GM12872 (cell line): ENCODE data around the gene GALNT1.

ENCODE experiments used
- TF ChIP-seq, protein P1 (sequence below): IDR thresholded peaks from 3 replicates; pipeline ENCODE4 v1.5.1; 2011; ENCODE audit warnings: low read depth, mild to moderate bottlenecking, low read length, moderate library complexity; ENCODE audit not compliant: insufficient read depth

GALNT1 gene

DNA sequence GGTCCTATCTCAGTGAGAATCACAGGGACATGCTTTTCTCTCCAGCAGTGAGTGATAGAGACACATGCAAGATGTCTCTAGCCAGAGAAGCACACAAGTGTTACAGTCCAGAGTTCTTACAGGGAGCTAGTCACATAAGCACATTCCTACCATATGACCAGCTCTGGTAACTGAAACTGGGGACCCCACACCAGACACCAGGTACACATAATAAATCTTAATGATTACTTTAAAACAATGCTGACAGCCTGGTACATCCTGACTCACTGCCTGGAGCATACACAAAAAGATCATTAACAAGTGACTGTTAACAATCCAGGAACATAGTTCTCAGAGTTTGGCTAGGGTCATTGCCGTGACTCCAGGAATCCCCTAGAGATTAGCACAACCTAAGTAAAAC, 53.6 kb downstream of the GALNT1 start:
- TF ChIP-seq, protein P1, sequence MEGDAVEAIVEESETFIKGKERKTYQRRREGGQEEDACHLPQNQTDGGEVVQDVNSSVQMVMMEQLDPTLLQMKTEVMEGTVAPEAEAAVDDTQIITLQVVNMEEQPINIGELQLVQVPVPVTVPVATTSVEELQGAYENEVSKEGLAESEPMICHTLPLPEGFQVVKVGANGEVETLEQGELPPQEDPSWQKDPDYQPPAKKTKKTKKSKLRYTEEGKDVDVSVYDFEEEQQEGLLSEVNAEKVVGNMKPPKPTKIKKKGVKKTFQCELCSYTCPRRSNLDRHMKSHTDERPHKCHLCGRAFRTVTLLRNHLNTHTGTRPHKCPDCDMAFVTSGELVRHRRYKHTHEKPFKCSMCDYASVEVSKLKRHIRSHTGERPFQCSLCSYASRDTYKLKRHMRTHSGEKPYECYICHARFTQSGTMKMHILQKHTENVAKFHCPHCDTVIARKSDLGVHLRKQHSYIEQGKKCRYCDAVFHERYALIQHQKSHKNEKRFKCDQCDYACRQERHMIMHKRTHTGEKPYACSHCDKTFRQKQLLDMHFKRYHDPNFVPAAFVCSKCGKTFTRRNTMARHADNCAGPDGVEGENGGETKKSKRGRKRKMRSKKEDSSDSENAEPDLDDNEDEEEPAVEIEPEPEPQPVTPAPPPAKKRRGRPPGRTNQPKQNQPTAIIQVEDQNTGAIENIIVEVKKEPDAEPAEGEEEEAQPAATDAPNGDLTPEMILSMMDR, result no peak

DNA sequence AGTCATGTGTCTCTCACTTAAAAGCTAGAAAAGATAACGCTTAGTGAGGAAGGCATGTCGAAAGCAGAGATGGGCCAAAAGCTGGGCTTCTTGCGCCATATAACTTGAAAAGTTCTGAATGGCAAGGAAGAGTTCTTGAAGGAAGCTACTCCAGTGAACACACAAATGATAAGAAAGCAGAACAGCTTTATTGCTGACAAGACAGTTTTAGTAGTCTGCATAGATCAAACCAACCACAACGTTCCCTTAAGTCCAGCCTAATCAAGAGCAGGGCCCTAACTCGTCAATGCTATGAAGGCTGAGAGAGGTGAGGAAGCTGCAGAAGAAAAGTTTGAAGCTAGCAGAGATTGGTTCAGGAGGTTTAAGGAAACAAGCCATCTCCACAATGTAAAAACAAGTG, 55.7 kb downstream of the GALNT1 start:
- TF ChIP-seq, protein P1, result no peak

DNA sequence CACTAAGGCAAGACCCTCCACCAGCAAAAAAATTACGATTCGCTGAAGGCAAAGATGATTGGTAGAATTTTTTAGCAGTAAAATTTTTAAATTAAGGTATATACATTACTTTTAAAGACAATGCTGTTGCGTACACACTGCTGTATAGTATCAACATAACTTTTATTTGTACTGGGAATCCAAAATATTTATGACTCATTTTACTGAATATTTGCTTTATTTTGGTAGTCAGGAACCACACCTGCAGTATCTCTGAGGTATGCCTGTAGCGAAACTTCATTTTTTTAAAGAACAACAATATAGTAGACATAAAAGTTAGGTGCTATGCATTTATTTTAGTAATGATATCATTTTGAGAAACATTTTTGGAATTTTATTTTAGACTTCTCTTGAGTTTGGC, 57.8 kb downstream of the GALNT1 start:
- TF ChIP-seq, protein P1, result no peak

DNA sequence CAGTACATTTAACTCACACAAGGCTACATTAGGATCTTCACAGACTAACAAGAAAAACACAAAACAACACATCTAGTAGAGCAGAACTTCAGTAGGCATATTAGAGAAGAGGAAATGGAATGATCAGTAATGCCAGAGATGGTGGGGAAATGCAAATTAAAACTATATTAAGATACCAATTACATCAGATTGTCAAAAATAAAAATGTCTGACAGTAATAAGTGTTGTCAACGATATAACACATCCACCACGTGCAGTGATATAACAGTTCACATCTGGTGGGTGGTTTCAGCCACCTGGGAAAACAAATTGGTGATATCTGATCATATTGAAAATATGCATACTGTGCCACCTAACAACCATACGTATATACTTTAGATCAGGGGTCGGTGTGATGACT, 59.9 kb downstream of the GALNT1 start:
- TF ChIP-seq, protein P1, result no peak

DNA sequence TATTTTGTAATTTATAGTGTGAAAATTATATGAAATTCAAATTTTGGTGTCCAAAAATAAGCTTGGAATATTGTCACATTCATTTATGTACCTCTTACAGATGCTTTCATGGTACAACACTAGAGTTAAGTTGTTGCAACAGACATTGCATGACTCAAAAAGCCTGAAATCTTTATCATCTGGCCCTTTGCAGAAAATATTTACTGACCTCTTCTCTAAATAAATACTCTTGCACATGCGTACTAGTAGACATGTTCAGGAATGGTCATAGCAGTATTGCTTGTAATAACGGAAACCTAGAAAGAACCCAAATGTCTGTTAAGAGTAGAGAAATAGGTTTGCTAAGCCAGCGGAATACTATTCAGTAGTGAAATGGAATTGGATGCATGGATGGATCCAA, 60.4 kb downstream of the GALNT1 start:
- TF ChIP-seq, protein P1, result no peak

DNA sequence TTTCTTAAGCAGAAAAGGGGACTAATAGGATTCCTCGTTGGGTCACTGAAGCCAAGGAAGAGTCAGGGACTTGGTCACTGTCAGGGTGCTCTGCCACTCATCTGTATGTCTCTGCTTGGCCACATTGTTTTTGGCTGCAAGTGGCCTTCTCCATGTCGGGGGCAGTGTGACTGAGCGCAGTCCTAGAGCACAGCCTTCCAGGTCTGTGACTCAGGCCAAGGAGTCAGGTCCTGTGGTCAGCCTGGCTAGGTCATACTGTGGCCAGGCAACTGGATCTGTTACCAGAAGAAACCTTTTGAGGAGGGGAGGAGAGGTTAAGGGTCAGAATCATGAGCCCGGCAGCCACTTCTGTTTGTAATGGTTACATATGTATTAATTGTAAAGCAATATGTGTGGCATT, 61.3 kb downstream of the GALNT1 start:
- TF ChIP-seq, protein P1, result no peak

DNA sequence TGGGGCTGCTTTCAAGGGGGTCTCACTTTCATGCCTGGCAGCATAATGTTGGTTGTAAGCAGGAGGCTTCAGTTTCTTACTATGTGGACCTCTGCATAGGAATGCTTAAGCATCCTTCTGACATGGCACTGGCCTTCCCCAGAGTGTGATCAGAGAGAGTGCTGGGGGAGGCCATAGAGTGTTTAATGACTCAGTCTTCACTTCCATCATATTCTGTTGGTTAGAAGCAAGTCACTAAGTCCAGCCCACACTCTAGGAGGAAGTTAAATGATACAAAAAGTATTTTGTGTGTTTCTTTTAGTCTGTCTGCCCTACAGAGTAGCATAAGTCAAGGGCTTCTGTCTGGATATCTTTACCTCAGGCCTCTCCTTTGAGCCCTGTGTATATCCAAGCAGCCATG, 64.9 kb downstream of the GALNT1 start:
- TF ChIP-seq, protein P1, result no peak
